ENCODE data around the gene SLC2A6.

Gene SLC2A6

DNA sequence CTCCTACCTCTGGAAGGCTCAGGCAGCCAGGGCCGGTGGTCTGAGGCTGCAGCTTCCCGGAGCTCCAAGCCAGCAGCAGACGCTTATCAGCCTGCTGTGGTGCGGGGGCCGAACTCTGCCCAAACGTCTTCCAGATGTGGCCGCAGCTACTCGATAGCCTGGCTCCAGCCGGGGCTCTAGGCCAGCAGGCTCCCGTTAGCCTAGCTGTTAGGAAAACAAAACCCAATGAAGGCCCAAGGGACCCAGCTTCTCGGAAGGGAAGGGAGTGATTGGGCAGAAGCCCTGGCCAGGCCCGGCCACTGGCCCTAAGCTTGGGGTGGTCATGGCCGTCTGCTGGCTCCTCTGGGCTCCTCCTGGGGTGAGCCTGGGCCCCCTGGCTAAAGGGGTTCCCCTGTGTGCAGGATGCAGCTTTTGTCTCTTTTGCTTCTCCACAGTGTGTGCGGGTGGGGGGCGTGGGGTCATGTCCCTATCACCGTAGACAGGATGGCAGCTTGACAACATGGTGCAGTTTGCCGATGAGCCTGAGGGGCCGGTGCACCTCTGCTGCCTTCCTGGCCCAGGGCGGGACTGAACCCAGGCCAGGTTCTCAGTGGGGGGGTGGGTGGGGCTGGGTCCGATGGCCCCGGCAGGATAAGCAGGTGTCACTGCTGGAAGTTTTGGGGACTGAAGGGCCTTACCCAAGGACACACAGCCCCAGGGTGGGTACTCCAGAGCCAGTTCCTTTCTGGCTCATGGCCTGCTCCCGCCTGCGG lies 27.2 kb upstream of the SLC2A6 start:
- no peak overlapping the region for H3K9ac ChIP-seq
- no peak overlapping the region for H3K27ac ChIP-seq
- H3K36me3 ChIP-seq (ENCODE audit: insufficient read depth), result no peaks in the 10 kb centered on the region
- no peak overlapping the region for H3K4me3 ChIP-seq (IDR thresholded peaks at IDR 0.05; ENCODE audit: insufficient read depth, low read depth, low read length)
- H3K27me3 ChIP-seq (ENCODE audit: insufficient read depth, low read depth), result peaks cover 84% of the 10 kb centered on the region
- H3K79me2 ChIP-seq (ENCODE audit: insufficient read depth, low read depth), result no peaks in the 10 kb centered on the region
- no peak overlapping the region for H3K4me2 ChIP-seq
- H2AFZ ChIP-seq (ENCODE audit: low read depth), result no peak overlapping the region
- H4K20me1 ChIP-seq (ENCODE audit: insufficient read depth), result no peaks in the 10 kb centered on the region
- H3K4me1 ChIP-seq (ENCODE audit: low read depth, poor library complexity, severe bottlenecking), result no peaks in the 10 kb centered on the region
- TF ChIP-seq, protein P1, sequence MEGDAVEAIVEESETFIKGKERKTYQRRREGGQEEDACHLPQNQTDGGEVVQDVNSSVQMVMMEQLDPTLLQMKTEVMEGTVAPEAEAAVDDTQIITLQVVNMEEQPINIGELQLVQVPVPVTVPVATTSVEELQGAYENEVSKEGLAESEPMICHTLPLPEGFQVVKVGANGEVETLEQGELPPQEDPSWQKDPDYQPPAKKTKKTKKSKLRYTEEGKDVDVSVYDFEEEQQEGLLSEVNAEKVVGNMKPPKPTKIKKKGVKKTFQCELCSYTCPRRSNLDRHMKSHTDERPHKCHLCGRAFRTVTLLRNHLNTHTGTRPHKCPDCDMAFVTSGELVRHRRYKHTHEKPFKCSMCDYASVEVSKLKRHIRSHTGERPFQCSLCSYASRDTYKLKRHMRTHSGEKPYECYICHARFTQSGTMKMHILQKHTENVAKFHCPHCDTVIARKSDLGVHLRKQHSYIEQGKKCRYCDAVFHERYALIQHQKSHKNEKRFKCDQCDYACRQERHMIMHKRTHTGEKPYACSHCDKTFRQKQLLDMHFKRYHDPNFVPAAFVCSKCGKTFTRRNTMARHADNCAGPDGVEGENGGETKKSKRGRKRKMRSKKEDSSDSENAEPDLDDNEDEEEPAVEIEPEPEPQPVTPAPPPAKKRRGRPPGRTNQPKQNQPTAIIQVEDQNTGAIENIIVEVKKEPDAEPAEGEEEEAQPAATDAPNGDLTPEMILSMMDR (conservative IDR thresholded peaks at IDR 0.05; ENCODE audit: low read depth, low read length), result no peak

DNA sequence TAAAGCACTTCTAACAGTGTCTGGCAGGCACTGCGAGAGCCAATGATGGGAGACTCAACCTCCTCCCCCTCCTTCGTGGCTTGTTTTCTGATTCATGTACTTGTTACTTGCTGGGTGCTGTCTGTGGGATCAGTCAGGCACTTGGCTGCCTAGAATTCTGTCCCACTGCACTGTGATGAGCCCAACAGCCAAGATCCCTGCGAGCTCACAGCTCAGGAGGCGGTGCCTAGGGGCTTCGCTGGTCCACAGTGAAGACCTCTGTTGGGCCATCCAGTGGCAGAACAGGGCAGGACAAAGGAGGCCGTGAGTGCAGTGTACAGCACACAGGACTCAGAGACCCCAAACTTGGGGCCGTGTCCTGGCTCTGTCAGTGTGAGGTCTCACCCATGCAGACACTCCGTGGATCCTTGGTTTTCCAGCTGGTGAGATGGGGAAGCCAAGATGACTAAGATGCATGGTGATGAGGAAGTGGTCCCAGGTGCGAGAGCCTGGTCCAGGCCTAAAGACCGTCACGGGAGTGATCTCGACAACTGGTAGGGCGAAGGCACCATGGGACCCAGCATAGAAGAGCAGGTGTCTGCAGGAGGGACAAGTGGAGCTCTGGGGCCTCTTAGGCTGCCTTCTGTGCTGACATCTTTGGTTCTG lies 26.4 kb upstream of the SLC2A6 start:
- H3K27me3 ChIP-seq (ENCODE audit: insufficient read depth, low read depth), result peaks cover 86% of the 10 kb centered on the region
- no peak overlapping the region for H2AFZ ChIP-seq (ENCODE audit: low read depth)
- no peak overlapping the region for H3K4me2 ChIP-seq

DNA sequence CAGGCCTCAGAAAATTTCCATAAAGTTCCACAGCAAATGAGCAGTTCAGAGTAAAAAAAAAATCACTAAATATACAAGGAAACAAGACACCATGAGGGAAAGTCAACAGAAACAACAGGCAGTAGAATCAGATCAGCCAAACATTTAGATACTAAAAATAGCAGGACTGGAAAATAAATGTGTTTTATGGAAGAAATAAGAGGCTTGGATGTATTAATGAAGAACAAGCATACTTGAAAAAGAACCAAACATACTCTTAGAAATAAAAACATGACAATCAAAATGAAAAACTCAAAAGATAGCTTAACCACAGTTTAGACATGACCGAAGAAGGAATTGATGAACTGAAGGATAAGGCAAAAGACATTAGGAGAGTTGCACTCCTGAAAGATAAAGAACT lies 23.2 kb upstream of the SLC2A6 start:
- Histone ChIP-seq H3K36me3 (ENCODE audit: insufficient read depth) (no peaks in the 10 kb centered on the region), H3K27me3 (ENCODE audit: insufficient read depth, low read depth) (peaks cover 82% of the 10 kb centered on the region), H3K4me3 (IDR thresholded peaks at IDR 0.05; ENCODE audit: insufficient read depth, low read depth, low read length) (no peak overlapping the region), H2AFZ (ENCODE audit: low read depth) (no peak overlapping the region), H3K4me1 (ENCODE audit: low read depth, poor library complexity, severe bottlenecking) (no peaks in the 10 kb centered on the region), H3K4me2 (no peak overlapping the region), H3K9ac (no peak overlapping the region), H3K79me2 (ENCODE audit: insufficient read depth, low read depth) (no peaks in the 10 kb centered on the region), H4K20me1 (ENCODE audit: insufficient read depth) (no peaks in the 10 kb centered on the region), H3K27ac (no peak overlapping the region)
- TF ChIP-seq, protein P1 (conservative IDR thresholded peaks at IDR 0.05; ENCODE audit: low read depth, low read length), result no peak

More for the DNA sequence above, 26.4 kb upstream of the SLC2A6 start:
- no peaks in the 10 kb centered on the region for H3K4me1 ChIP-seq (ENCODE audit: low read depth, poor library complexity, severe bottlenecking)
- no peaks in the 10 kb centered on the region for H3K79me2 ChIP-seq (ENCODE audit: insufficient read depth, low read depth)
- no peaks in the 10 kb centered on the region for H3K36me3 ChIP-seq (ENCODE audit: insufficient read depth)
- TF ChIP-seq, protein P1 (conservative IDR thresholded peaks at IDR 0.05; ENCODE audit: low read depth, low read length), result no peak
- no peak overlapping the region for H3K27ac ChIP-seq
- H3K4me3 ChIP-seq (IDR thresholded peaks at IDR 0.05; ENCODE audit: insufficient read depth, low read depth, low read length), result no peak overlapping the region
- no peaks in the 10 kb centered on the region for H4K20me1 ChIP-seq (ENCODE audit: insufficient read depth)
- no peak overlapping the region for H3K9ac ChIP-seq

DNA sequence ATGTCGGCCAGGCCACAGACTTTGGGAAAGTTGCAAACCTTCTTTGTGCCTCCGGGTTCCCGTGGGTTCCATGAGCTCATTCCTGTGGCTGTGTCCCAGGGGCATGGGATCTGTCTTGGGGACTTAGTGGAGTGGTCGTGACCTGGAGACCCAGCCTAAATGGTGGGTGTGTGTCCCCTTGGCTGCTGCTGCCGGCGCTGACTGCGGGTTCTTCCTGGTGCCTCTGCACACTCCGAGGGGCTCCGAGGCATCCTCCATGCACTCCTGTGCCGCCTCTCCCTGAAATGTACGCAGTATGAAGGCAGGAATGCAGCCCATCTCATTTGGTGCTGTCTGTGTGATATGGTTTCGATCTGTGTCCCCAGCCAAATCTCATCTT lies 21.0 kb upstream of the SLC2A6 start:
- no peak overlapping the region for H3K4me3 ChIP-seq (IDR thresholded peaks at IDR 0.05; ENCODE audit: insufficient read depth, low read depth, low read length)
- H2AFZ ChIP-seq (ENCODE audit: low read depth), result no peak overlapping the region
- H3K9ac ChIP-seq, result no peak overlapping the region
- no peaks in the 10 kb centered on the region for H3K36me3 ChIP-seq (ENCODE audit: insufficient read depth)
- no peaks in the 10 kb centered on the region for H4K20me1 ChIP-seq (ENCODE audit: insufficient read depth)
- TF ChIP-seq, protein P1 (conservative IDR thresholded peaks at IDR 0.05; ENCODE audit: low read depth, low read length), result no peak
- H3K27ac ChIP-seq, result no peak overlapping the region
- no peaks in the 10 kb centered on the region for H3K79me2 ChIP-seq (ENCODE audit: insufficient read depth, low read depth)
- peaks cover 74% of the 10 kb centered on the region for H3K27me3 ChIP-seq (ENCODE audit: insufficient read depth, low read depth)
- H3K4me2 ChIP-seq, result no peak overlapping the region
- no peaks in the 10 kb centered on the region for H3K4me1 ChIP-seq (ENCODE audit: low read depth, poor library complexity, severe bottlenecking)

All from KMS-11 (cell line).